IMR-90 (cell line): ENCODE measurements around the gene FUBP1.

Experiments used
- FOS ChIP-seq: fragments of 150-350 bp; IDR thresholded peaks from 2 replicates; pipeline ENCODE4 v1.6.1; 2016; ENCODE audit warnings: low read depth, low read length
- MAFK ChIP-seq: IDR thresholded peaks from 2 replicates; pipeline ENCODE4 v1.6.1; 2012; ENCODE audit warnings: low read depth, low read length, improper control_type of control experiment
- MXI1 ChIP-seq: IDR thresholded peaks from 2 replicates; pipeline ENCODE4 v1.6.1; 2012; ENCODE audit warnings: low read depth, mild to moderate bottlenecking, low read length, moderate library complexity, borderline replicate concordance
- POLR2A ChIP-seq: IDR thresholded peaks from 2 replicates; pipeline ENCODE4 v1.6.1; 2012; ENCODE audit warnings: mild to moderate bottlenecking, low read depth, low read length
- RAD21 ChIP-seq: IDR thresholded peaks from 2 replicates; pipeline ENCODE4 v1.6.1; 2012; ENCODE audit warnings: low read length, improper control_type of control experiment
- SMC3 ChIP-seq: fragments of 150-350 bp; IDR thresholded peaks from 2 replicates; pipeline ENCODE4 v1.6.1; 2016; ENCODE audit warnings: low read depth, mild to moderate bottlenecking, antibody characterized with exemption, low read length, moderate library complexity
- TF ChIP-seq, protein P1 (sequence below): fragments of 150-350 bp; IDR thresholded peaks from 2 replicates; pipeline ENCODE4 v1.6.1; 2017; ENCODE audit warnings: mild to moderate bottlenecking, antibody characterized with exemption, low read length, low read depth
- TF ChIP-seq, protein P2 (sequence below): conservative IDR thresholded peaks from 2 replicates; pipeline ENCODE4 v1.5.1; 2012; ENCODE audit warnings: mild to moderate bottlenecking, low read depth, low read length, improper control_type of control experiment

DNA sequence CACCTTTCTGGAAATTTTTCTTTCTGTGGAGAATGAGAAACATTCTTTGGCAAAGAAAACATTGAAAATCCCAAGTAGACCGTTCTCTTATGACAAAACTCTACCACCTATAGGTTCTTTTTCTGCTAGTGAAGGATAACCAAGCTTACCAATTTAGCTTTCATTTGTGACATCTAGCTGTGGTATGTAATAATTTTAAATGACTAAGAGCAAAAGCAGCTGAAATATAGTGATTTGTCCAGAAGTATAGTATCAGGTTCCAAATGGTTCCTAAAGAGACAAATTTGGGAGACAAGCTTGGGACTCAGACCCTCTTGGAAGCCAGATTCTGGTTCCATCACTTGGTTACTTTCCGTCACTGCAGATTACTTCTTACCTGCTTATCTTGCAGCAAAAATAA is 24.4 kb downstream of the FUBP1 start:
- TF ChIP-seq RAD21 (no peak), POLR2A (no peak), SMC3 (no peak), MXI1 (no peak), FOS (no peak), MAFK (no peak)
- TF ChIP-seq, protein P1, sequence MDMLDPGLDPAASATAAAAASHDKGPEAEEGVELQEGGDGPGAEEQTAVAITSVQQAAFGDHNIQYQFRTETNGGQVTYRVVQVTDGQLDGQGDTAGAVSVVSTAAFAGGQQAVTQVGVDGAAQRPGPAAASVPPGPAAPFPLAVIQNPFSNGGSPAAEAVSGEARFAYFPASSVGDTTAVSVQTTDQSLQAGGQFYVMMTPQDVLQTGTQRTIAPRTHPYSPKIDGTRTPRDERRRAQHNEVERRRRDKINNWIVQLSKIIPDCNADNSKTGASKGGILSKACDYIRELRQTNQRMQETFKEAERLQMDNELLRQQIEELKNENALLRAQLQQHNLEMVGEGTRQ, result no peak
- TF ChIP-seq, protein P2, sequence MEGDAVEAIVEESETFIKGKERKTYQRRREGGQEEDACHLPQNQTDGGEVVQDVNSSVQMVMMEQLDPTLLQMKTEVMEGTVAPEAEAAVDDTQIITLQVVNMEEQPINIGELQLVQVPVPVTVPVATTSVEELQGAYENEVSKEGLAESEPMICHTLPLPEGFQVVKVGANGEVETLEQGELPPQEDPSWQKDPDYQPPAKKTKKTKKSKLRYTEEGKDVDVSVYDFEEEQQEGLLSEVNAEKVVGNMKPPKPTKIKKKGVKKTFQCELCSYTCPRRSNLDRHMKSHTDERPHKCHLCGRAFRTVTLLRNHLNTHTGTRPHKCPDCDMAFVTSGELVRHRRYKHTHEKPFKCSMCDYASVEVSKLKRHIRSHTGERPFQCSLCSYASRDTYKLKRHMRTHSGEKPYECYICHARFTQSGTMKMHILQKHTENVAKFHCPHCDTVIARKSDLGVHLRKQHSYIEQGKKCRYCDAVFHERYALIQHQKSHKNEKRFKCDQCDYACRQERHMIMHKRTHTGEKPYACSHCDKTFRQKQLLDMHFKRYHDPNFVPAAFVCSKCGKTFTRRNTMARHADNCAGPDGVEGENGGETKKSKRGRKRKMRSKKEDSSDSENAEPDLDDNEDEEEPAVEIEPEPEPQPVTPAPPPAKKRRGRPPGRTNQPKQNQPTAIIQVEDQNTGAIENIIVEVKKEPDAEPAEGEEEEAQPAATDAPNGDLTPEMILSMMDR, result no peak
